GM18507 (cell line): ENCODE results near the gene SLC9A9.
A peak's percentile ranks its signal among the peaks of the same experiment; 100 is the strongest.

Experiments
- DNase-seq: peaks from one replicate; pipeline ENCODE4 v3.0.0; 2011; ENCODE audit warnings: low read depth; ENCODE audit not compliant: insufficient read length; ENCODE audit errors: extremely low spot score
- FAIRE-seq: peaks from 2 replicates; lab custom pipeline; 2011; peaks lifted over from hg19 to GRCh38; lab: Jason Lieb, UNC

SLC9A9 gene

DNA sequence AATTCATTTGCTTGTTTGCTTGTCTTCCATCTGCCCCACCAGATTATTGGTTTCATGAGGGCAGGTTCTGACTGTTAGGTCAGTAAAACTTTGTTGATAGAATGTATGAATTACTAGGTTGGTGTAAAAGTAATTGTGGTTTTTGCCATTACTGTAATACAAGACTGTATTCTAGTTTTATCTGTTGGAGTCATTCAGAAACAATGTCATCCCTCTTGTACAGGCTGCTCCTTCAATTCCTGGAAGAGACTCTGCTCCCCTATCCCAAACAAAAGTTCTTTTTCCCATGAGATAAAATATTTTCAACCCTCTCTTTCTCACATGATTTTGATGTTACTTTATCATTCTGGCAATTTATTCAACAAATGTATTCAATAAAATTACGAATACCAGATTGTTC is 613.7 kb downstream of the SLC9A9 start:
- DNase-seq = no peak
- FAIRE-seq = no peak

- DNase-seq (no peak), FAIRE-seq (no peak)
Observed at GRCh38 chr3:143232981-143233380, 615.3 kb downstream of the SLC9A9 start.

DNA sequence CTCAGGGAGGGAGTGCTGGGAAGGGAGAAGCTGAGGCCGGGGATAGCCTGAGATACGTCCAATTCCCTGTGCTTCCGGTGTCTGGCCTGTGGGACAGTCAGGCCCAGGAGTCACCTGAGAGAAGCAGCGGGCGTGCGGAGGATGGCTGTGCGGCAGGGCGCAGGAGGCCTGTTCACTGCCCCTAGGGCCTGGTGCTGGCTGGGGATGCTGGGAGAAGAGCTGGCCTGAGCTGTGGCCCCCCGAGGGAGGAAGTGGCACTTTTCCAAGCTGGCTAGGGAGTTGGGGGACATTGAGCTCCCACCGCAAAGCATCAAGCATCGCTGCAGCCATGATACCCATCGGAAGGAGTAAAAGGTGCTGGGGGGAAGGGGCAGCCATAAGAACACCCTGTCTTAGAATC is 619.9 kb downstream of the SLC9A9 start:
- FAIRE-seq (no peak), DNase-seq (no peak)

GRCh38 chr3:143226678-143227291 is 621.5 kb downstream of the SLC9A9 start:
- DNase-seq (no peak), FAIRE-seq (no peak)

DNA sequence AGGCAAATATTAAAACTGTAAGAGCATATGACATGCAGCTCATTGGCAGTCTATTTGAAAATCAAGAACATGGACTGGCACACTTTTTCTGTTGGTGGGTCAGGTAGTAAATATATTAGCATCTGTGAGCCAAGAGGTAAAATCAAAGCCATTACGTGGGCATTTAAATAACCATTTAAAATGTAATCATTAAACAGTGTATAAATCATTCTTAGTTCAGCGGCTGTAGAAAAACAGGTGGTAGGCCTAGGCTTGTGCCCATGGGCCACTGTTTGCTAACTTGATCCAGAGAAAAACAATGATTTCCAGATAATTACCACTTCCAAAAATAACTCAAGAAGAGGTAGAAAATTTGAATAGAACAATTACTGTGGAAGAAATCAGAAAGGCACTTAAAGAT is 623.6 kb downstream of the SLC9A9 start:
- no peak for FAIRE-seq
- no peak for DNase-seq

- no peak for FAIRE-seq
- no peak for DNase-seq
Observed at GRCh38 chr3:143222981-143223380, 625.3 kb downstream of the SLC9A9 start.

GRCh38 chr3:143222505-143222904 is 625.8 kb downstream of the SLC9A9 start:
- FAIRE-seq = no peak

DNA sequence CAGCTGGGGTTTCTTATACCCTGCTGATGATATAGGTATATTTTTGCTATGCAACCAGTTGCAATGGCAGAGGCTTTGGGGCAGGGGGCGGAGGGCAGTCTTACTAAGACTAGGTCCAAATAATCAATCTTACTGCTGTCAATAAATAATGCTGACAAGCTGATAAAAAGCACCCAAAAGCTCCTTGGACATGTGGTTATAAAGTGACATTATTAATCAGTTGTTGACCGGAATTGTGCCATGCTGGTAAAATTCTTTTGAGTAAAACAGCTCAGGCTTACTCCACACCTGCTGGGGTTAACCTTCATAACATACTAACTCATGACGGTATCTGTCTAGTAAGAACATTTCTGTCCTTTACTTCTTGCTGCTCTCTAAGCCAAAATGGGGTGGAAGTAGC is 626.8 kb downstream of the SLC9A9 start:
- FAIRE-seq (no peak), DNase-seq (no peak)

More at GRCh38 chr3:143222505-143222904, 625.8 kb downstream of the SLC9A9 start:
- DNase-seq = no peak

DNA sequence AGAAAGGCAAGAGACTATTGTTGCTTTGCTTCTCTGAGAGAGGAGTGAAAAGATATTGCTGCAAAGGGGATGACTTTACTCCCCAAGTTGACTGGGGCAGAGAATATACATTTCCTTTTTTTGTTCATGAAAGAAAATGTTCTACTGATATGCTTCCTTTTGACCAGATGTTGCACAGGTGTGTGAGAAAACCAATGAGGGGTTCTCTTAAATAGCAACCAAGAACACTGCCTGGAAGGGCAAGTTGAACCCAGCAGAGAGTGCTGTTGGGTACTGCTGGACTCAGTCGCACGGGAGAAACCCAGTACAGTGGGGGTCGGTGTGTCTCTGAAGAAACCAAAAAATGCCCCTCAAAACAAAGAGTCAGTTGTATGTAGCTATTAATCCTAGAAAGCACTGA is 627.5 kb downstream of the SLC9A9 start:
- FAIRE-seq (no peak), DNase-seq (no peak)

- FAIRE-seq (no peak), DNase-seq (no peak)
Observed at GRCh38 chr3:143218166-143218835, 630.0 kb downstream of the SLC9A9 start.

DNA sequence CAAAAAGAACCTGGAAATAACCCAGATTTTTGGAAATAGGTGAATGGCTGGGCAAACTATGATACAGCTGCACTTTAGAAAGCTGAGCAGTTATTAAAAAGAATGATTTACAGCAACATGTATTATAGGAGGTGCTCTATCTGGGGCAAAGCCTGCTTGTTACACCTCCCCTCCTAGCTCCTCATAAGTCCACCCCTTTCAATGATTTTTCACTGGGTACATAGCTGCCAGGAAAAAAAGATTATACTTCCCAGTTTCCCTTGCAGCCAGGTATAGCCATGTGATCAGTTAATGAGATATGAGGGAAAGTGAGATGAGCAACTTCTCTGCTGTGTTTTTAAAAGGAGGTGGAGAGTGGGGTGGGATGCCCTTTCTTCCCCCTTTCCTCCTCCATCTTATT is 631.0 kb downstream of the SLC9A9 start:
- DNase-seq = no peak
- peak; percentile 33 for FAIRE-seq

DNA sequence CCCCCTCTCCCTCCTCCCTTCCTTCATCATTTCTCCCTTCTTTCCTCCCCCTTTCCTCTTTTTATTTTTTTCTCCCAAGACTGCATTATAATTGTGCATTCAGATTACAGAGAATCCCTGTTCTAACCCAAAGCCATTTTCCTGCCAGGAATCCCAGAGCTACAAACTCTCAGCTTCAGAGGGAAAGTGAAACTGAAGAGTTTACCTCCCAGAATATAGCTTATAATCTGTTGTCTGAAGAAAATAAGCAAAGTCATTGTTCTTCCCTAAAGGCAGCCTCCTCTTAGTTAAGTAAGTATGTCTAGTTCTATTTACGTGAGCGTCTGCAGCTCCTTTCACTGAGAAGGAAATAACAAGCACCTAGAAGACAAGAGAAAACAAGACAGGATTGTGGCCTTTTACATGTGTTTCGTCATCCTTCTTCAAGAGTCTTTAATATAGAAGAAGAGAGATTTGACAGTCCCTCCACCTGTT is 631.5 kb downstream of the SLC9A9 start:
- DNase-seq (no peak), FAIRE-seq (peak; percentile 21)
